IMR-90 (cell line): Measurements from ENCODE around the gene RBM25. TPM values are rescaled to one million over a fixed set of nuclear protein-coding genes. Genes with fewer than 3 reads are reported as not detected.

Source experiments
- ATAC-seq: fragments of 200-7000 bp; cut with Tn5 transposase; 2 replicates; pipeline ENCODE4 v1.9.1; 2020; ENCODE audit warnings: low read depth, mild to moderate bottlenecking, moderate library complexity
- BruUV-seq: library from RNA; stranded (reverse); fragments of 400-500 nt; replicated peaks from 2 replicates; lab custom pipeline; 2021; lab: Mats Ljungman, UMichigan
- CTCF ChIA-PET: fragments of 300-600 bp; formaldehyde crosslinking; extraction: SDS; loops from one replicate; lab custom pipeline; 2021; ENCODE audit warnings: antibody characterized with exemption; lab: Yijun Ruan, JAX
- POLR2A ChIA-PET: fragments of 300-600 bp; sonication (Branson Sonifier 250); formaldehyde crosslinking; loops from one replicate; lab custom pipeline; 2022; ENCODE audit warnings: antibody characterized with exemption; ENCODE audit not compliant: unreplicated experiment; lab: Charles Lee
- DNase-seq: peaks from one replicate; pipeline ENCODE4 v3.0.0; 2013
- H2AFZ ChIP-seq: replicated peaks from 2 replicates; pipeline ENCODE3; 2013; ENCODE audit warnings: low read length, mild to moderate bottlenecking; ENCODE audit not compliant: poor library complexity
- H2AK5ac ChIP-seq: 2 replicates; pipeline ENCODE4 v1.6.1; 2013; ENCODE audit warnings: low read depth, low read length, inconsistent platforms
- H2AK9ac ChIP-seq: replicated peaks from 2 replicates; pipeline ENCODE3; 2013; ENCODE audit warnings: mild to moderate bottlenecking, low read depth, low read length, moderate library complexity; ENCODE audit not compliant: poor library complexity
- H2BK120ac ChIP-seq: 2 replicates; pipeline ENCODE4 v1.6.1; 2013; ENCODE audit warnings: low read depth, low read length, inconsistent platforms
- H2BK15ac ChIP-seq: 3 replicates; pipeline ENCODE4 v1.6.1; 2013; ENCODE audit warnings: low read depth, low read length, inconsistent platforms
- H2BK20ac ChIP-seq: 2 replicates; pipeline ENCODE4 v1.6.1; 2013; ENCODE audit warnings: low read depth, mild to moderate bottlenecking, inconsistent platforms, low read length, moderate library complexity
- H2BK5ac ChIP-seq: 2 replicates; pipeline ENCODE4 v1.6.1; 2013; ENCODE audit warnings: mild to moderate bottlenecking, low read depth, low read length, inconsistent platforms; ENCODE audit not compliant: poor library complexity, severe bottlenecking
- H3K14ac ChIP-seq: replicated peaks from 2 replicates; pipeline ENCODE4 v1.6.1; 2013; ENCODE audit warnings: low read depth, low read length, inconsistent platforms
- H3K18ac ChIP-seq: 2 replicates; pipeline ENCODE4 v1.6.1; 2013; ENCODE audit warnings: low read depth, low read length, control low read depth
- H3K23ac ChIP-seq: 2 replicates; pipeline ENCODE4 v1.6.1; 2013; ENCODE audit warnings: low read depth, low read length, inconsistent platforms
- H3K27ac ChIP-seq: 2 replicates; pipeline ENCODE4 v1.5.1; 2013; ENCODE audit warnings: mild to moderate bottlenecking, control low read depth, low read length; ENCODE audit not compliant: insufficient read depth
- H3K27me3 ChIP-seq: 2 replicates; pipeline ENCODE4 v1.6.1; 2013; ENCODE audit warnings: low read length; ENCODE audit not compliant: control insufficient read depth, insufficient read depth
- H3K36me3 ChIP-seq: 2 replicates; pipeline ENCODE4 v1.6.1; 2013; ENCODE audit warnings: low read length, mixed read lengths; ENCODE audit not compliant: control insufficient read depth, insufficient read depth
- H3K4ac ChIP-seq: 2 replicates; pipeline ENCODE4 v1.6.1; 2013; ENCODE audit warnings: low read depth, low read length, inconsistent platforms
- H3K4me1 ChIP-seq: 2 replicates; pipeline ENCODE4 v1.6.1; 2013; ENCODE audit warnings: low read length, mixed read lengths; ENCODE audit not compliant: control insufficient read depth, insufficient read depth
- H3K4me2 ChIP-seq: 2 replicates; pipeline ENCODE4 v1.6.1; 2013; ENCODE audit warnings: low read depth, mild to moderate bottlenecking, control low read depth, low read length, moderate library complexity
- H3K4me3 ChIP-seq: 2 replicates; pipeline ENCODE4 v1.5.1; 2013; ENCODE audit warnings: low read depth, mild to moderate bottlenecking, control low read depth, low read length, moderate library complexity; ENCODE audit not compliant: insufficient read depth
- H3K56ac ChIP-seq: 2 replicates; pipeline ENCODE4 v1.6.1; 2013; ENCODE audit warnings: low read length, inconsistent platforms; ENCODE audit not compliant: insufficient read depth; ENCODE audit errors: extremely low read depth
- H3K79me1 ChIP-seq, 2 experiments: 2 replicates each; pipeline ENCODE4 v1.6.1; 2013; ENCODE audit warnings: low read length in 2 of 2, inconsistent platforms in 1 of 2, low read depth in 1 of 2
- H3K9ac ChIP-seq: 2 replicates; pipeline ENCODE4 v1.6.1; 2013; ENCODE audit warnings: low read depth, low read length, control low read depth
- H3K9me1 ChIP-seq: 2 replicates; pipeline ENCODE4 v1.6.1; 2013; ENCODE audit warnings: low read length, inconsistent platforms; ENCODE audit not compliant: insufficient read depth
- H3K9me3 ChIP-seq: 2 replicates; pipeline ENCODE4 v1.6.1; 2013; ENCODE audit warnings: low read length; ENCODE audit not compliant: control insufficient read depth, insufficient read depth
- H4K20me1 ChIP-seq: 2 replicates; pipeline ENCODE4 v1.6.1; 2013; ENCODE audit warnings: low read length, inconsistent platforms; ENCODE audit not compliant: insufficient read depth
- H4K5ac ChIP-seq: 2 replicates; pipeline ENCODE4 v1.6.1; 2013; ENCODE audit warnings: mild to moderate bottlenecking, low read depth, low read length, control low read depth
- H4K8ac ChIP-seq, 2 experiments: 2 replicates each; pipeline ENCODE4 v1.6.1; 2013; ENCODE audit warnings: low read depth in 2 of 2, low read length in 2 of 2, control low read depth in 1 of 2, inconsistent platforms in 1 of 2
- H4K91ac ChIP-seq: 2 replicates; pipeline ENCODE4 v1.6.1; 2013; ENCODE audit warnings: low read depth, low read length, inconsistent platforms; ENCODE audit not compliant: insufficient read depth
- CTCF ChIP-seq: conservative IDR thresholded peaks from 2 replicates; pipeline ENCODE4 v1.5.1; 2012; ENCODE audit warnings: mild to moderate bottlenecking, low read depth, low read length, improper control_type of control experiment
- MXI1 ChIP-seq: IDR thresholded peaks from 2 replicates; pipeline ENCODE4 v1.6.1; 2012; ENCODE audit warnings: low read depth, mild to moderate bottlenecking, low read length, moderate library complexity, borderline replicate concordance
- RAD21 ChIP-seq: IDR thresholded peaks from 2 replicates; pipeline ENCODE4 v1.6.1; 2012; ENCODE audit warnings: low read length, improper control_type of control experiment
- WGBS, 2 experiments: methylation state at CpG; one replicate each; pipeline versions ENCODE4 v1.1.5 to v1.1.7; 2013; ENCODE audit warnings: missing lambda C conversion rate in 2 of 2; ENCODE audit not compliant: insufficient read length in 1 of 2; ENCODE audit errors: extremely low coverage in 2 of 2; 5-methylcytosine and 5-hydroxymethylcytosine counted together
- dilution Hi-C: fragments of 300-500 bp; cut with HindIII; formaldehyde crosslinking; loops from one replicate; pipeline ENCODE4 v1.14.3; 2018; ENCODE audit warnings: low sequenced_read_pairs; ENCODE audit not compliant: unreplicated experiment
- in situ Hi-C: fragments of 300-500 bp; cut with MboI; formaldehyde crosslinking; loops from 3 replicates; pipeline ENCODE4 v1.14.3; 2019; ENCODE audit warnings: low sequenced_read_pairs, inconsistent platforms, mixed read lengths
- intact Hi-C: fragments of 100-400 bp; cut with micrococcal nuclease; formaldehyde crosslinking; loops from 2 replicates; pipeline ENCODE4 v1.10.0; 2022
- polyA plus RNA-seq, 3 experiments: library from polyadenylated mRNA; depleted of rRNA; stranded (reverse); fragments of >200 nt; gene quantifications; 2 replicates each; pipeline ENCODE4 v1.2.3, GENCODE V29; 2012; ENCODE audit warnings: low replicate concordance in 1 of 3
- total RNA-seq: library from RNA; depleted of rRNA; stranded (reverse); fragments of >200 nt; gene quantifications from 2 replicates; pipeline ENCODE4 v1.2.3, GENCODE V29; 2012

The RBM25 gene
- total and polyA plus RNA-seq, 2 of the 4 experiments (the other 2 are of a cell fraction), result 32.3 to 32.9 TPM

- no peak overlapping the region for H4K91ac ChIP-seq
- H3K4ac ChIP-seq, result no peak overlapping the region
- no peaks in the 10 kb centered on the region for H3K27me3 ChIP-seq
- TF ChIP-seq MXI1 (no peak), CTCF (peak; percentile 7; the same call in 1 of the 2 replicates), RAD21 (no peak)
- peak overlapping the region; percentile 12; the same call in 1 of the 2 replicates for H3K4me3 ChIP-seq
- H2AK9ac ChIP-seq, result no peak overlapping the region
- H2AK5ac ChIP-seq, result no peak overlapping the region
- intact Hi-C loops, result no loop called here
- DNase-seq (peak; percentile 42), ATAC-seq (no peak)
- POLR2A ChIA-PET, result interaction anchor here (0.6 kb wide), 3 partner anchors 11 to 17 kb away, joined by 3 to 4 read pairs (median 4); no protein-coding TSS in a partner anchor
- H3K27ac ChIP-seq, result no peak overlapping the region
- no peak overlapping the region; the same call in 1 of the 2 replicates for H3K56ac ChIP-seq
- H3K9me1 ChIP-seq, result peaks cover 7% of the 10 kb centered on the region; the same call in 1 of the 2 replicates
- dilution Hi-C loops, result no loop called here
- no TSS peak for BruUV-seq
- no peak overlapping the region for H2BK20ac ChIP-seq
- H3K23ac ChIP-seq, result 0 out of 2 replicates have a peak overlapping the region, but pooled peaks have one; percentile 46
- CTCF ChIA-PET, result interaction anchor here (1.4 kb wide), 1 partner anchor 20 kb away, joined by 3 read pairs; no protein-coding TSS in a partner anchor
- H3K4me2 ChIP-seq, result peak overlapping the region; percentile 99
- no peak overlapping the region for H4K5ac ChIP-seq
- peaks cover 24% of the 10 kb centered on the region for H3K36me3 ChIP-seq
- H3K79me1 ChIP-seq, result peaks cover 18 to 48% of the 10 kb centered on the region in 2 experiments
- H3K18ac ChIP-seq, result no peak overlapping the region
- H4K8ac ChIP-seq, result no peak overlapping the region
- no peak overlapping the region for H3K14ac ChIP-seq
- no peak overlapping the region for H2BK120ac ChIP-seq
- no CpG with 5 or more reads among the region's 3 CpGs for WGBS, 2 experiments
- in situ Hi-C loops, result no loop called here
- H2AFZ ChIP-seq, result no peak overlapping the region
- no peaks in the 10 kb centered on the region for H3K4me1 ChIP-seq
- H4K20me1 ChIP-seq, result peaks cover 30% of the 10 kb centered on the region; the same call in 1 of the 2 replicates
- H3K9ac ChIP-seq, result peak overlapping the region; percentile 74
- H3K9me3 ChIP-seq, result no peaks in the 10 kb centered on the region
- H2BK15ac ChIP-seq, result no peak overlapping the region
- no peak overlapping the region for H2BK5ac ChIP-seq
Observed at GRCh38 chr14:73025544-73025943, 32.8 kb upstream of the RBM25 start.
